ENCODE data around the gene OLFML2B. TPM values are rescaled to one million over a fixed set of nuclear protein-coding genes. Genes with fewer than 3 reads are reported as not detected.

Gene OLFML2B
- total RNA-seq, 1 donor from 2014 or later: 1.7 TPM

DNA sequence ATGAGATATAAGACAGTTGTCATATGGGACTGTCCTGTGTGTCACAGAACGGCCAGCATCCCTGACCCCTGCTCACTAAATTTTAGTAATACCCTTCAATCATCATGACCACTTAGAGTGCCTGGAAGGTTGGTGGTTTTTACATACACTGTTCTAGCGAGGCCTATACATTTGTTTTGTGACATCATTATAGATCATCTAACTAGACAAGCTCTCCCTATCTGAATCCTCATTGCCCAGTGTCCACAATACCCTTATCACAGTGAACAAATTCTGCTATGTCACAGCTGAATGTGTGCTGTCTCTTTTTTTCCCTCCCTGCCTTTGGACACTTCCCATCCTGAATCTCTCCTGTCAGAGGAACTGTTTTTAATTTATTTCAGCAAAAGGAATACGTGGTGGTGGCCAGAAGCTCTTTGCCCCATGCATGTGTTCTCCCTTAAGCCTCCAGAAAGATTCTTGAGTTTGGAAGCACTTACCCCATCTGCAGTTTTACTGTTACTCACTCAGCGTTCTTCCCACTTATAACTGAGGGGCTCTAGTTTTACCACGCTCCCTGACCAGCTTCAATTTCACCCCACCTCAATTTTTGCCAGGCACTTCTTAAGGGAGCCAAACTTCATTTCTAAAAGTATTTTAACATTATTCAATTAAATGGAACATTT is 70.3 kb downstream of the OLFML2B start:
- TF ChIP-seq, protein P1, sequence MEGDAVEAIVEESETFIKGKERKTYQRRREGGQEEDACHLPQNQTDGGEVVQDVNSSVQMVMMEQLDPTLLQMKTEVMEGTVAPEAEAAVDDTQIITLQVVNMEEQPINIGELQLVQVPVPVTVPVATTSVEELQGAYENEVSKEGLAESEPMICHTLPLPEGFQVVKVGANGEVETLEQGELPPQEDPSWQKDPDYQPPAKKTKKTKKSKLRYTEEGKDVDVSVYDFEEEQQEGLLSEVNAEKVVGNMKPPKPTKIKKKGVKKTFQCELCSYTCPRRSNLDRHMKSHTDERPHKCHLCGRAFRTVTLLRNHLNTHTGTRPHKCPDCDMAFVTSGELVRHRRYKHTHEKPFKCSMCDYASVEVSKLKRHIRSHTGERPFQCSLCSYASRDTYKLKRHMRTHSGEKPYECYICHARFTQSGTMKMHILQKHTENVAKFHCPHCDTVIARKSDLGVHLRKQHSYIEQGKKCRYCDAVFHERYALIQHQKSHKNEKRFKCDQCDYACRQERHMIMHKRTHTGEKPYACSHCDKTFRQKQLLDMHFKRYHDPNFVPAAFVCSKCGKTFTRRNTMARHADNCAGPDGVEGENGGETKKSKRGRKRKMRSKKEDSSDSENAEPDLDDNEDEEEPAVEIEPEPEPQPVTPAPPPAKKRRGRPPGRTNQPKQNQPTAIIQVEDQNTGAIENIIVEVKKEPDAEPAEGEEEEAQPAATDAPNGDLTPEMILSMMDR (conservative IDR thresholded peaks at IDR 0.05; ENCODE audit: low read depth, low read length): no peak
- H3K4me3 ChIP-seq (ENCODE audit: low read depth, low read length): no peak overlapping the region
- DNase-seq (ENCODE audit: low read depth): no peak

DNA sequence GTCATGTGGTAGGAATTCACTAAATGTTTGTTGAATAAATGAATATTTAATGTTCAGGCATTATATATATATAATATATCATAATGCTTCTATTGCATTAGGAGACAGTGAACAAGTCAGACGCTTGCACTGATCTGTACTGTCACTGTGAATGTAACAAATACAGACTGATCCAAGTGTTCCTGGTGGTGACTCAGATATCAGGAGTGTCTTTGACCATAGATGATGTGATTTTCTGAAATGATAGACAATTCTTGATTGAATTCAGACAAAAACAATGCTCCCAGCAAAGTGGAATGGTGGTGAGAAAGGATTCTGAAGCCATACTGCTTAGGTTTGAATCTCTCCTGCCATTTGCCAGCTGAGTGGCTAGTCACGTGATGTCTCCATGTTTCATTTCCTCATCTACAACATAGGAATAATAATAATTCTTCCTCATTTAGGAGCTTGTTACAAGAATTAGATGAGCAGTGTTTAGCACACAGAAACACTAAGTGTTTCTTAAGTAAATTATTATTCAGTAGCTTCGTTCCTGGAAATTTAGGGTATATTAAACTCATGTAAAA is 71.0 kb downstream of the OLFML2B start:
- no peak for DNase-seq (ENCODE audit: low read depth)
- TF ChIP-seq, protein P1 (conservative IDR thresholded peaks at IDR 0.05; ENCODE audit: low read depth, low read length): no peak
- no peak overlapping the region for H3K4me3 ChIP-seq (ENCODE audit: low read depth, low read length)

DNA sequence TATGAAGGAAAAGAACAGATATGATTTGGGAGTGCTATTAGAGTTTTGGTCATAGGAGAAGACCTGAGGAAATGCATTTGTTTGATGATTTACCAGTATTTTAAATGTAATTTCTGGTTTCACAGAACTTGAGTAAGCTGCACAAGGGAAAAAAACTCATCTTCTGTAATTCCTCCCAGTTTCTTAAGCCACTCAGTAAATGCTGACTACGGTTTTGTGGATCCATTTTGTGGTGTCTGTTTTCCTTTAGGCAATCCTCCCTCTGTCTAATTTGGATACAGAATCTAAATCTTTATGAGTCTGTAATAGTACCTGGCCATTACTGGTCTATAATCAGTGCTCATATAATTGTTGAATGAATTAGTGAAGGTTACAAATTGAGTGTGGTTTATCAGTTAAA is 72.0 kb downstream of the OLFML2B start:
- DNase-seq (ENCODE audit: low read depth): no peak
- TF ChIP-seq, protein P1 (conservative IDR thresholded peaks at IDR 0.05; ENCODE audit: low read depth, low read length): no peak
- no peak overlapping the region for H3K4me3 ChIP-seq (ENCODE audit: low read depth, low read length)

DNA sequence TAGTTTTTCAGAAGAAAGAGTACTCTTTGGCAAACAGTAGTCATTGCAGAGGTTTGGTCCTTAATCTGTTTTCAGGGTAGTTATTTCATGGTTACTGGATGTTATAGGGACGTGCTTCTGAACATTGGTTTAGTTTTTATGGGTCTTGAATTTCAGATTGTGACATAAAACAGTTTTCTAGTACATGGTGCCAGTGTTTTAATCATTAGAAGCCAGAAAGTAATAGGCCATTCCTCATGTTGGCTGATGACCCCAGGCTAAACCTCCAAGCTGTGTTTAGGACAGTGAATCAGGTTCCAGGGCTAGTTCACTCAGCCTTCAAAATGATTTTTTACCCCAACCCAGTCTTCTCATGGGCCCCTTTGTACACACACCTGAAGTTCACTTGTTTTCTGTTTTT is 73.3 kb downstream of the OLFML2B start:
- no peak for DNase-seq (ENCODE audit: low read depth)
- TF ChIP-seq, protein P1 (conservative IDR thresholded peaks at IDR 0.05; ENCODE audit: low read depth, low read length): no peak

GRCh38 chr1:161949548-161949947 is 74.1 kb downstream of the OLFML2B start:
- DNase-seq (ENCODE audit: low read depth): no peak
- TF ChIP-seq, protein P1 (conservative IDR thresholded peaks at IDR 0.05; ENCODE audit: low read depth, low read length): no peak
- H3K4me3 ChIP-seq (ENCODE audit: low read depth, low read length): no peak overlapping the region

More for the DNA sequence above, 73.3 kb downstream of the OLFML2B start:
- H3K4me3 ChIP-seq (ENCODE audit: low read depth, low read length): no peak overlapping the region

GRCh38 chr1:161948435-161948834 is 75.2 kb downstream of the OLFML2B start:
- DNase-seq (ENCODE audit: low read depth): no peak
- TF ChIP-seq, protein P1 (conservative IDR thresholded peaks at IDR 0.05; ENCODE audit: low read depth, low read length): no peak
- H3K4me3 ChIP-seq (ENCODE audit: low read depth, low read length): no peak overlapping the region
